KOPT-K1 (cell line): ENCODE measurements around the gene SUMO3.
A peak's percentile ranks its signal among the peaks of the same experiment; 100 is the strongest.

Experiments
- H3K27ac ChIP-seq: fragments of 200-600 bp; sonication (generic); 2 replicates; pipeline ENCODE4 v1.5.1; 2016; ENCODE audit warnings: antibody characterized with exemption, mild to moderate bottlenecking, low read depth, low read length; ENCODE audit not compliant: poor library complexity, severe bottlenecking
- H3K36me3 ChIP-seq: fragments of 200-600 bp; sonication (generic); 2 replicates; pipeline ENCODE4 v1.5.1; 2017; ENCODE audit warnings: antibody characterized with exemption, mild to moderate bottlenecking, low read length, moderate library complexity; ENCODE audit not compliant: insufficient read depth
- H3K9me3 ChIP-seq: fragments of 200-600 bp; sonication (generic); 2 replicates; pipeline ENCODE4 v1.5.1; 2017; ENCODE audit warnings: antibody characterized with exemption, low read length, mild to moderate bottlenecking; ENCODE audit not compliant: insufficient read depth, poor library complexity, severe bottlenecking

The SUMO3 gene

DNA sequence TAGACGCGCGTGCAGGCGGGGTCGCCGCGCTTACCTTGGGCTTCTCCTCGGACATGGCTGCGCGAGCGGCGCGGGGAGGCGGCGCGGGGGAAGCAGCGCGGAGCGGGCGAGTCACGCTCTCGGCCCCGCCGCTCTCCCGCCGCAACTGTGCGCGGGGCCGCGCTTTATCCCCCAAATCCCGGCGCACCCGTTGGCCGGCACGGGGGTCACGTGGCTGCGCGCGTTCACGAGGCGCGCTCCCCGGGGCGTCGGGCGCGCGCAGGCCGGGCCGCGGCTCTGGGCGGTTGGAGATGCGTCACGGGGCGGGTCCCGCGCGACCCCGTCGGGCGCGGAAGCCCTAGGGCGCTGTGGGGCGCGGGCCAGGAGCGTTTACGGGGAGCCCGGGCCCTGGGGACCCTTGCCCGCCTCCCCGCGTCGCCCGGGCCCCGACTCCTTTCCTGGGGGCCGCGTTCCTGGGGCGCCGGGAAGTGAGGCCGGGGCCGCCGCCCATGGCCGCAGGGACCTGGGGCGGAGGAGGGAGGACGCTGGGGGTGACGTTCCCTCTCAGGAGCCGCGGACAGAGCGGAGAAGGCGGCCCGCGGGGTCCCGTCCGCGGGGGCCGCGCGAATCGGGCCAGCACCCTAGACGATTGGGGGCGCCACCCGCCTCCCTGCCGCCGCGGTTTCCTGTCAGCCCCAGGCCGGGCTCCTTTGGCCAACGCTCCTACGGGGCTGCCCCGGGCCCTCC is at the start of gene SUMO3:
Gene SUMO3 (minus strand): TSS at position 149 of the 726 bp plus-strand sequence. CDS start 94 bp downstream, at position 55.
- Histone ChIP-seq H3K9me3 (peaks cover 15% of the 10 kb centered on the region), H3K36me3 (peaks cover 10% of the 10 kb centered on the region; the same call in 1 of the 2 replicates), H3K27ac (peak within 1 kb of the TSS; percentile 87)

- Histone ChIP-seq H3K9me3 (no peaks in the 10 kb centered on the region), H3K27ac (peak overlapping the region; percentile 54), H3K36me3 (peaks cover 24% of the 10 kb centered on the region)
Observed at GRCh38 chr21:44867464-44867863, 49.6 kb upstream of the SUMO3 start.

DNA sequence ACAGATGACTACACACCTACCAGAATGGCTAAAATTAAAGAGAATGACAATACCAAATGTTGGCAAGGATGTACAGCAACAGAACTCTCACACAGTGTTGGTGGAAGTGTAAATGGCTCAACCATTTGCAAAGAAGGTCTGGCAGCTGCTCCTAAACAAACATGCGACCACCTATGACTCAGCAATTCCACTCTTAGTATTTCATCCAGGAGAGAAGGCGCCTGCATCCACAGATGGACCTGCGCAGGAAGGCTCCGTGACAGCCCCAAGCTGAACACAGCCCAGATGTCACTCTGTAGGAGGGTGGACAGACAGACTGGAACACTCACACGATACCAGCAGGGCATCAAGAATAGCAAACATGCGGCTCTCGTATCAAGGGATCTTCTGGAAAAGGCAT is 48.9 kb upstream of the SUMO3 start:
- H3K36me3 ChIP-seq = peaks cover 30% of the 10 kb centered on the region
- H3K27ac ChIP-seq = peak overlapping the region; percentile 54

DNA sequence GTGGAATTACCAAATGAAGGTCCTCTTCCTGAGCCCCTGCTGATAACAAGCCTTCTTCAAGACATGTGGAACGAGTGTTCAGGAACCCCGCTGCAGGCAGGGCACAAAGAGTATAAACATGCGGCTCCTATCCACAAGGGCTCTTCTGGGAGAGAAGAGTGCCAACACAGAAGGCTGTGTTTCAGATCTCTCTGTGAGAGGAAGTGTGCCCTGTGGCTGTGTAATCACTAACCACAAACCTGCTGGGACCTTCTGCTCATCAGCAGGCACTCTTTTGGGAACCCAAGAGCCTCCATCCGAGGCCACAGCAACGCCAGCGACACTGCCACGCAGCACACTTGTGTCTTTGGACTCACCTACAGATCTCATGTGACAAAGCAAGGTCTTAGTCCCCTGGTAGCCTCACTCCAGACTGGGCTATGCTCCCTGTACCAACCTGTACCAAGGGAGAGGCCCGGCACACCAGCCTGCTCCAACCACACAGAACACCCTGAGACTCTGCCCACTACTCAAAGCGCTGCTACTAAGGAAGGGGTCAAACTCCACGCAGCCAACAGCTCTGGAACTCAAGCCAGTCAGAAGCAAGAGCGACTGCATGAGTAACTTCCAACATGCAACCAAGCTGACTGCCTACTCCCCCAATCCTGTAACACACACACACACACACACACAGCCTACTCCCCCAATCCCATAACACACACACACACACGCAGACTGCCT is 47.9 kb upstream of the SUMO3 start:
- Histone ChIP-seq H3K9me3 (no peaks in the 10 kb centered on the region), H3K27ac (peak overlapping the region; percentile 54), H3K36me3 (peaks cover 38% of the 10 kb centered on the region)

More for the DNA sequence above, 48.9 kb upstream of the SUMO3 start:
- no peaks in the 10 kb centered on the region for H3K9me3 ChIP-seq

- no peaks in the 10 kb centered on the region for H3K9me3 ChIP-seq
- H3K36me3 ChIP-seq = peaks cover 57% of the 10 kb centered on the region
- no peak overlapping the region for H3K27ac ChIP-seq
Observed at GRCh38 chr21:44862869-44863685, 45.2 kb upstream of the SUMO3 start.

DNA sequence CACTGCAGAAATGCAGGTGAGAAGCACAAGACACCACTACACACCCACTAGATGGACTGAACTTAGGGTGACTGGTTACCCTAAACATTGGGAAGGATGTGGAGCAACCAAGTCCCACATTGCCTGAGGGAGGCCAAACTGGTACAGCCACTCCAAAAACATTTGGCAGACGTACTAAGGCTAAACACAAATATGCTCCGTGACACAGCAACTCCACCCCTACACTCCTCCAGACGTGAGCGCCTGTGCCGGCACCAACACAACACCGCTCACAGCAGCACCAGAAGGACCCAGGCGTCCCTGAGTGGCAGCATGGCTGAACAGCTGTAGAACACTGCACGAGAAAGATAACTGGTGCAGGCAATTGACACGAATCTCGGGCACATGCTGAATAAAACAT is 40.9 kb upstream of the SUMO3 start:
- H3K9me3 ChIP-seq = no peaks in the 10 kb centered on the region
- H3K36me3 ChIP-seq = peaks cover 70% of the 10 kb centered on the region
- H3K27ac ChIP-seq = no peak overlapping the region

DNA sequence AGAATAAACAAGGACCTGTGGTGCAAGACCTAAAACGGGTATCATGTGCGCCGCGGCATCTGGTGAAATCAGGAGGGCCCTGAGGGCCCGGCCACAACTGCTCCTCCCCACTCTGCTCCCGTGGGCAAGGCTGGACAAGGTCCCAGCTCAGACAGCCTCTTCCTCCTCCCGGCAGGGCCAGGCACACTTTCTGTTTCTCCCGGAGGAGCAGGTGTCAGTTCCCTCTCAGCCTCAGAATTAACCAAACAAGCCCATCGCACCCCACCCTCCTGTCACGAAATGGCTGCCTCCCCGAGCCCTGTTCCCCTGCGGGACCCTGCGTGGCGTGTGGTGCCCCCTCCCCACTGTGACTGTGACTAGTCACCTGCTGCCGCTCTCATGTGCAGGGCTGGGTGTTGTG is 40.4 kb upstream of the SUMO3 start:
- H3K36me3 ChIP-seq = peaks cover 69% of the 10 kb centered on the region
- H3K27ac ChIP-seq = no peak overlapping the region
- H3K9me3 ChIP-seq = no peaks in the 10 kb centered on the region

DNA sequence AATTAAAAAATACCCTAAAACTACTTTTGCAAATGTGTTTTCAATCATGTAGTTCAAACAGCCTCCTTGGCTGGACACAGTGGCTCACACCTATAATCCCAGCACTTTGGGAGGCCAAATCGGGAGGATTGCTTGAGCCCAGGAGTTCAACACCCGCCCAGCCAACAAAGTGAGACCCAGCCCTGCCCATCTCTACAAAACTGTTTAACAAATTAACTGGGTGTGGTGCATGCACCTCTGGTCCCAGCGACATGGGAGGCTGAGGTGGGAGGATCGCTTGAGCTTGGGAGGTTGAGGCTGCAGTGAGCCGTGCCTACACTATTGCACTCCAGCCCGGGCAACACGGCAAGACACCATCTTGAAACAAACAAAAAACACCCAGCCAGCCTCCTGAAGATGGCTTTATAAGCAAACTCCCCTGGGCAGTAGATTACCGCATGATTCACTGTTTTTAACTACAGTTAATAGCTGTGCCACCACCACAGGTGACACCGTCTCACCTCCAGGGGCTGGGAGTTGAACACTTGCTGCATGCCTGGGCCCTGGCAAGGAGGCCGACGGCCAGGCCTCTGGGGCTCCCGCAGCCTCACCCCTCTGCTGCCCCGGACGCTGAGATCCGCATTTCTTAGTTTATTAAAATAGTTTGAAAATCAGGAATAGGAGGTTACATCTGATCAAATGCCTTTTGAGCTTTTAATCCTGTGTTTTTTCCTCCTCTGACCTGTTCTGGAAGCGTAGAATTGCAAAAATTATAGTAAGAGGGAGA is 39.4 kb upstream of the SUMO3 start:
- no peaks in the 10 kb centered on the region for H3K9me3 ChIP-seq
- H3K27ac ChIP-seq = no peak overlapping the region
- H3K36me3 ChIP-seq = peaks cover 70% of the 10 kb centered on the region

GRCh38 chr21:44856131-44856530 is 38.3 kb upstream of the SUMO3 start:
- Histone ChIP-seq H3K9me3 (no peaks in the 10 kb centered on the region), H3K36me3 (peaks cover 61% of the 10 kb centered on the region), H3K27ac (peak overlapping the region; percentile 77)

GRCh38 chr21:44855572-44855971 is 37.7 kb upstream of the SUMO3 start:
- Histone ChIP-seq H3K36me3 (peaks cover 63% of the 10 kb centered on the region), H3K27ac (peak overlapping the region; percentile 77), H3K9me3 (no peaks in the 10 kb centered on the region)

DNA sequence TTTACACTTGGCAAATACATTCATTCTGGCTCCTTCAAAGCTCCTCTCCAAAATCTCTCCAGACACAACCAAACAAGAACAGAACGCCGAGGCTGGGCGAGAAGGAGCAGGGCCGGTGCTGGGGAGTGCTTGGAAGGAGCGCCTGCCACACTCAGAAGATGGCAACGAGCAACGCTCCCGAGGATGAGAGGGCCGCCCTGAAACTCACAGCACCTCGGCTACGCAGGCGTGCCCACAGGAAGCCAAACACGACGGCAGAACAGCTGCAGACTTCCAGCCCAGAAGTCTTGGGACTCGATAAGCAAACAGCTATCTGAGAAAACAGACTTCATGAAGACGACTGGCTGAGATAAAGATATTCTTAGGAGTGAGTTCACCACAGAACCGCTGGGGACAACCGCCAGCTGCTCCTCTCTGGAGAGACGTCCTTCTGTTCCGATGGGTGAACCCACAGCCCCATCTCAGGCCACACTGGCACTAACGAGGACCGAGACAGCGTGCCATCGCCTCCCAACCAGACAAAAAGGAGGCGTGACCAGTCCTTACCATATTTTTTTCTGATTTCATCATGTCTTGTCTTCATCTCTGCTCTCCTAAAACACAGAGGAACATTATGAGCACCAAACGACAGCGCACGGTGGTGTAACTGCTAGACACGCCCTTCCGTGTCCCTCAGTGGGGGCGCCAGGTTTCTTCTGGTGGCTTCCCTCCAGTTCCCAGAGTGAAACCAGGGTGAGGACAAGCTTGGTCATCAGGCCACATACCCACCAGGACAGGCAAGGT is 37.0 kb upstream of the SUMO3 start:
- no peaks in the 10 kb centered on the region for H3K9me3 ChIP-seq
- peaks cover 69% of the 10 kb centered on the region for H3K36me3 ChIP-seq
- H3K27ac ChIP-seq = peak overlapping the region; percentile 77

- H3K27ac ChIP-seq = peak overlapping the region; percentile 77
- peaks cover 69% of the 10 kb centered on the region for H3K36me3 ChIP-seq
- no peaks in the 10 kb centered on the region for H3K9me3 ChIP-seq
Observed at GRCh38 chr21:44854391-44854663, 36.5 kb upstream of the SUMO3 start.

GRCh38 chr21:44853601-44854390 is 35.9 kb upstream of the SUMO3 start:
- Histone ChIP-seq H3K27ac (peak overlapping the region; percentile 77), H3K36me3 (peaks cover 69% of the 10 kb centered on the region), H3K9me3 (no peaks in the 10 kb centered on the region)
